ENCODE measurements around the gene RASL10B. TPM values are rescaled to one million over a fixed set of nuclear protein-coding genes. Genes with fewer than 3 reads are reported as not detected.
A peak's percentile ranks its signal among the peaks of the same experiment; 100 is the strongest.

RASL10B gene
- total and polyA plus RNA-seq, 7 donors: 3.4 to 10.7 (median 6.8) TPM

- Histone ChIP-seq H3K27ac (no peak overlapping the region), H3K27me3 (ENCODE audit: insufficient read depth in 3 of 3, low read length in 2 of 3) (no peaks in the 10 kb centered on the region), H3K4me3 (no peak overlapping the region), H3K9me3 (no peaks in the 10 kb centered on the region), H3K4me1 (peaks cover 6% of the 10 kb centered on the region), H3K36me3 (ENCODE audit: insufficient read depth in 1 of 2, low read depth in 1 of 2) (no peaks in the 10 kb centered on the region)
- intact Hi-C loops (cut with DNase I): loop anchor here in 1 of 2 donors (2.0 kb wide), 1 partner anchor 43 kb away; the partner anchor contains the start of gene TAF15
- WGBS, 3 donors: 71 to 78% (median 72%) methylated on average over 8 of the region's 8 CpGs
- no peak for TF ChIP-seq CTCF (IDR thresholded peaks at IDR 0.05)
- ATAC-seq (no peak), DNase-seq (no peak)
Measured at GRCh38 chr17:35765756-35766488, 34.5 kb downstream of the RASL10B start.

- DNase-seq (no peak), ATAC-seq (no peak)
- WGBS, 3 donors: 91 to 95% (median 92%) methylated on average over 24 of the region's 24 CpGs
- TF ChIP-seq CTCF (IDR thresholded peaks at IDR 0.05): no peak
- no peak overlapping the region for H3K4me3 ChIP-seq
- no peaks in the 10 kb centered on the region for H3K9me3 ChIP-seq
- peaks cover 6% of the 10 kb centered on the region for H3K4me1 ChIP-seq
- H3K27me3 ChIP-seq (ENCODE audit: insufficient read depth in 3 of 3, low read length in 2 of 3): no peaks in the 10 kb centered on the region
- H3K36me3 ChIP-seq (ENCODE audit: insufficient read depth in 1 of 2, low read depth in 1 of 2): no peaks in the 10 kb centered on the region
- no peak overlapping the region for H3K27ac ChIP-seq
- intact Hi-C loops (cut with DNase I): loop anchor here in 1 of 2 donors (2.0 kb wide), 1 partner anchor 42 kb away; the partner anchor contains the start of gene TAF15
Measured at GRCh38 chr17:35766489-35766877, 35.0 kb downstream of the RASL10B start.

- intact Hi-C loops (cut with DNase I): loop anchor here in 1 of 2 donors (2.0 kb wide), 1 partner anchor 42 kb away; the partner anchor contains the start of gene TAF15
- WGBS, 3 donors: 48 to 51% (median 51%) methylated on average over 7 of the region's 7 CpGs
- peak; percentile 42 for TF ChIP-seq CTCF (IDR thresholded peaks at IDR 0.05)
Measured at GRCh38 chr17:35766903-35767510, 35.6 kb downstream of the RASL10B start.

GRCh38 chr17:35768797-35769196 is 37.4 kb downstream of the RASL10B start:
- DNase-seq: no peak
- H3K4me1 ChIP-seq: peaks cover 6% of the 10 kb centered on the region
- no peak overlapping the region for H3K27ac ChIP-seq
- WGBS, 3 donors: 94 to 100% (median 98%) methylated on average over 2 of the region's 2 CpGs
- TF ChIP-seq CTCF (IDR thresholded peaks at IDR 0.05): no peak
- no peak for ATAC-seq
- intact Hi-C loops (cut with DNase I): no loop called here
- H3K36me3 ChIP-seq (ENCODE audit: insufficient read depth in 1 of 2, low read depth in 1 of 2): no peaks in the 10 kb centered on the region
- no peaks in the 10 kb centered on the region for H3K9me3 ChIP-seq
- H3K27me3 ChIP-seq (ENCODE audit: insufficient read depth in 3 of 3, low read length in 2 of 3): no peaks in the 10 kb centered on the region
- no peak overlapping the region for H3K4me3 ChIP-seq

More at GRCh38 chr17:35766903-35767510, 35.6 kb downstream of the RASL10B start:
- H3K4me1 ChIP-seq: peaks cover 6% of the 10 kb centered on the region
- no peaks in the 10 kb centered on the region for H3K27me3 ChIP-seq (ENCODE audit: insufficient read depth in 3 of 3, low read length in 2 of 3)
- DNase-seq (no peak), ATAC-seq (no peak)
- H3K36me3 ChIP-seq (ENCODE audit: insufficient read depth in 1 of 2, low read depth in 1 of 2): no peaks in the 10 kb centered on the region
- H3K27ac ChIP-seq: no peak overlapping the region
- no peak overlapping the region for H3K4me3 ChIP-seq
- no peaks in the 10 kb centered on the region for H3K9me3 ChIP-seq
